Activated naive CD4-positive, alpha-beta T cell treated with anti-CD3 and anti-CD28 coated beads, Interleukin-2, amount 10 ng/mL, durations not matched to agents 7 days and 5 days (primary cell): ENCODE results near the gene PCDHB13.
"Not testable (repeated sequence)": the region's sequence is repeated elsewhere in the genome, so short reads cannot be mapped to it uniquely, and the experiment has no call there.

Experiments used
- CTCF ChIA-PET: fragments of 350-600 bp; sonication (Branson Sonifier 250); formaldehyde crosslinking; loops from one replicate; lab custom pipeline; 2021; ENCODE audit warnings: antibody characterized with exemption; lab: Charles Lee
- DNase-seq: peaks from one replicate; pipeline ENCODE4 v3.0.0-alpha.2; 2020
- H3K27ac Mint-ChIP-seq: one replicate; pipeline ENCODE4 v1.8.0; 2021; ENCODE audit warnings: mild to moderate bottlenecking, moderate library complexity, mixed read lengths
- H3K27me3 Mint-ChIP-seq: one replicate; pipeline ENCODE4 v1.8.0; 2021; ENCODE audit warnings: mild to moderate bottlenecking, mixed read lengths
- H3K36me3 Mint-ChIP-seq: one replicate; pipeline ENCODE4 v1.8.0; 2021; ENCODE audit warnings: mixed read lengths
- H3K4me1 Mint-ChIP-seq: one replicate; pipeline ENCODE4 v1.8.0; 2021; ENCODE audit warnings: mixed read lengths
- H3K4me3 Mint-ChIP-seq: one replicate; pipeline ENCODE4 v1.8.0; 2021; ENCODE audit warnings: mild to moderate bottlenecking, moderate library complexity, mixed read lengths
- H3K9me3 Mint-ChIP-seq: one replicate; pipeline ENCODE4 v1.8.0; 2021; ENCODE audit warnings: mixed read lengths

The PCDHB13 gene

GRCh38 chr5:141213656-141214339 lies at the start of gene PCDHB13:
Gene PCDHB13, plus strand, starts transcription at chr5:141213919. Its CDS starts 205 bp downstream, at chr5:141214124.
- CTCF ChIA-PET = not testable (repeated sequence)

GRCh38 chr5:141172381-141173204 lies 41.1 kb upstream of the PCDHB13 start, which contains the start of gene PCDHB7:
Gene PCDHB7, plus strand, starts transcription at chr5:141172644. Its CDS starts 192 bp downstream, at chr5:141172836.
- H3K27ac Mint-ChIP-seq = no peak within 1 kb of the TSS
- CTCF ChIA-PET = no interaction called here
- peaks cover 13% of the 10 kb centered on the region for H3K27me3 Mint-ChIP-seq
- no peaks in the 10 kb centered on the region for H3K36me3 Mint-ChIP-seq
- H3K4me1 Mint-ChIP-seq = no peaks in the 10 kb centered on the region
- peaks cover 13% of the 10 kb centered on the region for H3K9me3 Mint-ChIP-seq
- H3K4me3 Mint-ChIP-seq = no peak within 1 kb of the TSS
- peak; percentile 38 for DNase-seq

More at GRCh38 chr5:141213656-141214339, at the start of gene PCDHB13:
- not testable (repeated sequence) for H3K27ac Mint-ChIP-seq, H3K4me3 Mint-ChIP-seq, H3K36me3 Mint-ChIP-seq, H3K4me1 Mint-ChIP-seq, DNase-seq
- Mint-ChIP-seq H3K9me3 (peaks cover 18% of the 10 kb centered on the region), H3K27me3 (peaks cover 16% of the 10 kb centered on the region)

- H3K9me3 Mint-ChIP-seq = peaks cover 11% of the 10 kb centered on the region
Measured at GRCh38 chr5:141174291-141175104, 39.2 kb upstream of the PCDHB13 start.

GRCh38 chr5:141175933-141176332 lies 37.8 kb upstream of the PCDHB13 start:
- H3K36me3 Mint-ChIP-seq = no peaks in the 10 kb centered on the region
- CTCF ChIA-PET = no interaction called here
- H3K9me3 Mint-ChIP-seq = peaks cover 15% of the 10 kb centered on the region
- no peak overlapping the region for H3K27ac Mint-ChIP-seq
- no peak for DNase-seq
- H3K27me3 Mint-ChIP-seq = peaks cover 13% of the 10 kb centered on the region
- no peak overlapping the region for H3K4me3 Mint-ChIP-seq
- H3K4me1 Mint-ChIP-seq = no peaks in the 10 kb centered on the region

More at GRCh38 chr5:141174291-141175104, 39.2 kb upstream of the PCDHB13 start:
- H3K4me1 Mint-ChIP-seq, DNase-seq, H3K4me3 Mint-ChIP-seq, H3K27ac Mint-ChIP-seq, H3K36me3 Mint-ChIP-seq, CTCF ChIA-PET: not testable (repeated sequence)
- peaks cover 13% of the 10 kb centered on the region for H3K27me3 Mint-ChIP-seq

GRCh38 chr5:141177577-141178191 lies 36.0 kb upstream of the PCDHB13 start, which contains the start of gene PCDHB8:
Gene PCDHB8, plus strand, starts transcription at chr5:141177790. Its CDS starts 245 bp downstream, at chr5:141178035.
- Mint-ChIP-seq H3K27me3 (peaks cover 15% of the 10 kb centered on the region), H3K9me3 (peaks cover 23% of the 10 kb centered on the region)
- not testable (repeated sequence) for H3K36me3 Mint-ChIP-seq, DNase-seq, H3K27ac Mint-ChIP-seq, H3K4me1 Mint-ChIP-seq, H3K4me3 Mint-ChIP-seq
- CTCF ChIA-PET = interaction anchor here (0.9 to 1.1 kb wide), 2 partner anchors 9 to 15 kb away, joined by 4 to 6 read pairs; partner anchors contain the start of genes PCDHB10 and PCDHB9

GRCh38 chr5:141179371-141179770 lies 34.3 kb upstream of the PCDHB13 start:
- H3K27ac Mint-ChIP-seq, H3K4me1 Mint-ChIP-seq, H3K36me3 Mint-ChIP-seq, H3K4me3 Mint-ChIP-seq, CTCF ChIA-PET, DNase-seq: not testable (repeated sequence)
- Mint-ChIP-seq H3K27me3 (peaks cover 14% of the 10 kb centered on the region), H3K9me3 (peaks cover 22% of the 10 kb centered on the region)

- DNase-seq, H3K4me1 Mint-ChIP-seq, H3K4me3 Mint-ChIP-seq, H3K27ac Mint-ChIP-seq, CTCF ChIA-PET, H3K36me3 Mint-ChIP-seq: not testable (repeated sequence)
- Mint-ChIP-seq H3K27me3 (peaks cover 15% of the 10 kb centered on the region), H3K9me3 (peaks cover 24% of the 10 kb centered on the region)
Measured at GRCh38 chr5:141179876-141180275, 33.8 kb upstream of the PCDHB13 start.

GRCh38 chr5:141180313-141180712 lies 33.4 kb upstream of the PCDHB13 start:
- no peak for DNase-seq
- no peak overlapping the region for H3K27ac Mint-ChIP-seq
- no peak overlapping the region for H3K4me3 Mint-ChIP-seq
- H3K27me3 Mint-ChIP-seq = peaks cover 14% of the 10 kb centered on the region
- H3K4me1 Mint-ChIP-seq = no peaks in the 10 kb centered on the region
- peaks cover 6% of the 10 kb centered on the region for H3K36me3 Mint-ChIP-seq
- CTCF ChIA-PET = no interaction called here
- peaks cover 23% of the 10 kb centered on the region for H3K9me3 Mint-ChIP-seq

- peaks cover 28% of the 10 kb centered on the region for H3K9me3 Mint-ChIP-seq
- CTCF ChIA-PET = interaction anchor here (0.6 kb wide), 1 partner anchor 10 kb away, joined by 4 read pairs; the partner anchor contains the start of gene PCDHB10
- H3K4me3 Mint-ChIP-seq = no peak within 1 kb of the TSS
- H3K27ac Mint-ChIP-seq = no peak within 1 kb of the TSS
- no peaks in the 10 kb centered on the region for H3K4me1 Mint-ChIP-seq
- peaks cover 6% of the 10 kb centered on the region for H3K36me3 Mint-ChIP-seq
- peaks cover 19% of the 10 kb centered on the region for H3K27me3 Mint-ChIP-seq
- DNase-seq = no peak
Measured at GRCh38 chr5:141182248-141182647, 31.5 kb upstream of the PCDHB13 start, which contains the start of gene PCDHB16. Gene PCDHB16, plus strand, starts transcription at chr5:141182387. Its CDS starts 173 bp downstream, at chr5:141182560.

GRCh38 chr5:141184117-141184855 lies 29.4 kb upstream of the PCDHB13 start:
- peaks cover 22% of the 10 kb centered on the region for H3K27me3 Mint-ChIP-seq

GRCh38 chr5:141186897-141187512 lies 26.7 kb upstream of the PCDHB13 start, which contains the start of gene PCDHB9:
Gene PCDHB9, plus strand, starts transcription at chr5:141187161. Its CDS starts 158 bp downstream, at chr5:141187319.
- Mint-ChIP-seq H3K36me3 (peaks cover 6% of the 10 kb centered on the region), H3K9me3 (peaks cover 26% of the 10 kb centered on the region), H3K4me3 (no peak within 1 kb of the TSS), H3K27me3 (peaks cover 22% of the 10 kb centered on the region), H3K4me1 (no peaks in the 10 kb centered on the region), H3K27ac (no peak within 1 kb of the TSS)
- CTCF ChIA-PET = interaction anchor here (0.7 to 2.2 kb wide), 4 partner anchors 10 to 635 kb away, joined by 3 to 6 read pairs (median 3); partner anchors contain the start of genes PCDHB15 and PCDHB8
- peak; percentile 39 for DNase-seq

More at GRCh38 chr5:141184117-141184855, 29.4 kb upstream of the PCDHB13 start:
- H3K4me3 Mint-ChIP-seq, H3K27ac Mint-ChIP-seq, H3K4me1 Mint-ChIP-seq, H3K36me3 Mint-ChIP-seq, CTCF ChIA-PET, DNase-seq: not testable (repeated sequence)
- H3K9me3 Mint-ChIP-seq = peaks cover 32% of the 10 kb centered on the region

GRCh38 chr5:141188682-141189081 lies 25.0 kb upstream of the PCDHB13 start:
- not testable (repeated sequence) for H3K4me1 Mint-ChIP-seq

More at GRCh38 chr5:141188682-141189081, 25.0 kb upstream of the PCDHB13 start:
- H3K4me3 Mint-ChIP-seq, CTCF ChIA-PET, H3K27ac Mint-ChIP-seq, DNase-seq, H3K36me3 Mint-ChIP-seq: not testable (repeated sequence)
- Mint-ChIP-seq H3K9me3 (peaks cover 27% of the 10 kb centered on the region), H3K27me3 (peaks cover 15% of the 10 kb centered on the region)
